DMS 273 treated with DMSO at 0.1 percent for 48 hours (cell line): ENCODE measurements around the gene WIPF3.

Experiments used
- DNase-seq: peaks from one replicate; lab custom pipeline; 2025; lab: John Stamatoyannopoulos, UW

Gene WIPF3

DNA sequence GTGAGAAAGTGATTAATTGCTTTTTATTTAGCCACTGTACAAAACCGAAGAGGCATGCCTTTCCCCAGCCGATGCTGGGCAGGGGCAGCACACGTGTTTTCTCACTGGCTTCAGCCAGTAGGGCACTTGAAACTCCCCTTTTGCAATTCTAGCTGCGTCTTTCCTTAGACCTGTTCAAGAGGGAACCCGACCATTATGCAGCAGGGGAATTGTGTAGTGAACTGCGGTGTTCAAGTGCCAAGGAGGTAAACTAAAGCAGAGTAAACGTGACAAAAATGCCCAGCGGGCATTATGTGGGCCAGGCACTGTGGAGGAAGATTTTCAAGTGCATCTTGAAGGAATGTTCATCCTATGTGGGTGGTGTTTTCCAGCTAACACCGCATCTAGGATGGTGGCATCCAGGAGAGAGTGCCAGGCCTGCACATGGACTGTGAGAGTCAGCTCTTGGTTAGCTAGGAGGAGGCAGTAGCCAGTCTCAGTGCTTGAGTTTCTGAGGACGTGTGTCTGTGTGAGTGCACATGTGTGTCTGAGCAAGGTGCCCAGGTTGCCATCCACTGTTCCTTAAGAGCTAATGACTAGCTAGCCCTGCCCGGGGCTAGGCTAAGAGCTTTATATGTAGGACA, 3.3 kb downstream of the WIPF3 start:
- no peak for DNase-seq

DNA sequence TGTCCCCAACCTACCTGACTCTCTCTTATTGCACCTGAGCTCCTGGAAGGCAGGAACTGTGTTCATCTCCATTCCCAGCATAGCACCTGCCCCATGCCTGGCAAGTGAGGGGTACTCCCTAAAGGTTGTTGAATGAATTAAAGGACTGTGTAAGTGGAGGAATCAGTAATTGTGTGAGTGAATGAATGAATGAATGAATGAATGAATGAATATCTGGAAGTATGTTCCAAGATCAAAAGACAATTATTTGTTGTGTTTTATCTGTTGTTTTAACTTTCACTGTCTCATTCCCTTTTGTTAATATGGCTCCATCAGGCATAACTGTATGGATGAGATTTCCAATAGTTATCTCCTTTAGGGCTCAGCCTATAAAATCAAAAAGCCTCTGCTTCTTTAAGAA, 4.0 kb downstream of the WIPF3 start:
- no peak for DNase-seq

DNA sequence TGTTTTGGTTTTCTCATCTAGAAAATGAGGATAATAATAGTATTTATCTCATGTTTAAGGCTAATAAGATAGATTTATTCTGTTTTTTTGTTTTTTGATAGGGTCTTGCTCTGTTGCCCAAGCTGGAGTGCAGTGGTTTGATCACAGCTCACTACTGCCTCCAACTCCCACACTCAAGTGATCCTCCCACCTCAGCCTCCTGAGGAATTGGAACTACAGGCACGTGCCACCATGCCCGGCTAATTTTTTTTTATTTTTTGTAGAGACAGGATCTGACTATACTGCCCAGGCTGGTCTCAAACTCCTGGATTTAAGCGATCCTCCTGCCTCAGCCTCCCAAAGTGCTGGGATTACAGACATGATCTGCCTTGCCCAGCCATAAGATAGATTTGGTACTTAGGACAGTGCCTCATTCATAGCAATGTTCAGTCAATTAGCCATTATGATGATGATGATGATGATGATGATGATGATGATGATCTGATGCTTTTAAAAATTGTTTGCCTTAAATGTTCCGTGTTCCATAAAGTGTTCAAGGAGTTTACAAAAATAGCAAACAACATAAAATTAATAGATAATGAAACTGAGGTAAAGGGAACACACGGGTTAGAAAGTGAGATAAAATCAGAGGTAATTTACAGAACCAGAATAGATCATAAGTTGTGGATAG, 4.6 kb downstream of the WIPF3 start:
- DNase-seq, result no peak

DNA sequence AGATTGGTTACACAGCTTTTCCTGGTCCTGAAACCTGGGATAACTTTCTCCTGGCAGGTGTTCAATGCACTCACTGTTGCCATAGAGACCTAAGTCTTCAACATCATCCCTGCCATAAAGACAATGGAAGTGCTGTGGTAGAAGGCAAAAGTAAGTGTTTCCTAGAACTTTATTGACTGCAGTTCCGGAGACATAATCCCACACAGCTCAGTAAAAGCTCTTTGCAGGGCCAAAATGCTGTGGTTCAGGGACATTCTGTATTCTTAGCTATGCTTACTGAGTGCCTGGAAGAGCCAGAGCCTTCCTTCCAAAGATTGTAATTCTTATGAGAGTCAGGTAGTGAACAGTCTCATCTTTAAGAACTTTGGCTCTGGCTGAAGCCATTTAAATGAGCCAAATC, 5.3 kb downstream of the WIPF3 start:
- DNase-seq, result no peak

DNA sequence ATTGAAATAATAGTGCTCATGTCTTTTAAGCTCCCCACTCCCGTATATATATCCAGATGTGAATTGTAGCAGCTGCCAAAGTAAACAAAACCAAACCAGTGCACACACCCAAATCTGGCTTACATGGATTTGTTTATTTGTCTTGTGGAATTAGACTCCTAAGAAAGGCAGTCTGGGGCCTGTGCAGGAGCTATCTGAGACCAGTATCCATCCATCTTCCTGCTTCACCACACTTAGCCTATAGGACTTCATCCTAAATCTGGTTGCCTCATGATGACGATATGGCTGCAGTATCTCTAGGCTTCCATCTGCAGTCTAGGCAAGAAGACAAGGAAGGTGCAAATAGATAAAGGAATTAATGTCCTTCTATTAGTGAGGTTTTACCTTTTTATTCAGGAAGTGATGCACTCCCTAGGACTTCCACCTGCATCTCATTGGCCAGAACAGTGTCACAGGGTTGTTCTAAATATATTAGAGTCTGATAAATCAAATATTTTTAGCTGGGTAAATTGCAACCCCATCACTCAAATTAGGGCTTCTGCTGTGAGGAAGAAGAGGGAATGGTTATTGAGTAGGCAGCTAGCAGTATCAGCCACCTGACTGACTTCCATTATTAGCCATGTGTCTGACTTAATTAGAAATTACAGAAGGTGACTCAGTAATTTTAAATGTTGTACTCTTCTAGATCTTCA, 6.0 kb downstream of the WIPF3 start:
- DNase-seq, result no peak

DNA sequence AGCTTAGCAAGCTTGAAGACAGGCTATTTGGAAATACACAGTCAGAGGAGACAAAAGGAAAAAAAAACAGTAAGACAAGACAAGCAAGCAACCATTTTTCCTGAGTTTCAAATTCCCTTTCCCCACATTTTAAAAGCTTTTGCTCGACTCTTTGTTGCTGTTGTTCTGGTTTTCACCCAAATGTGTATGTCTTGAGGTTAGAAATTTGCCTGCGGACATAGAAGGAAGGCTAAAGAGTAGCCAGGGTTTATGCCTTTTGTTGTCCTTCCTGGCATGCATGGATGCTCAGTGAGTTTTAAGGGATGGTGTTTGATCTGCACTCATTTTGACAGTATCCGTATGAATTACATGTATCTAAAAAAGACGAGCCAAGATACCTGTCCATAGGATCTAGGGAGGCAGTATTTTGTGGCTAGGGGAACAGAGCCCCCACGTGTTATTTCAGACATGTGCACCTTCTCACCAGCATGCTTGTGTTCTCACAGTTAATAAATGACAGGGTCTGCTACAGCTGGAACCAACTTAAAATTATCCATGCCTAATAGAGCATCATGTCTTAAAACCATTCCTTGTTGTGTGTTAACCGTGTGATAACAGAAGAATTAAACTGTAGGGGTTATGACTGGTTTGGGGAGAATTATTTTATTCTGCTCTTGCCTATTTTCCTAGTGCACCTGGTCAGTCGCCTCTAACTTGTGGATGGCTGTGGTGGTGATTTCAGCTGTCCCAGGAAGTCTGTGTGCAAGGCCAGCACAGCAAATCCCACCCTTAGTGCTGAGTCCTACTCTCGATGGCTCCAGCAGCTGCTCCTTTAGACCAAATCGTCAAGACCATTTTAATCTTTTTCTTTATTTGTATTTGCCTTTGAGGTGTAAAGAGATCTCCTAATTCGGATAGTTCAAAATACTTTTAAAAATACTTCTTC, 9.1 kb downstream of the WIPF3 start:
- DNase-seq, result no peak

DNA sequence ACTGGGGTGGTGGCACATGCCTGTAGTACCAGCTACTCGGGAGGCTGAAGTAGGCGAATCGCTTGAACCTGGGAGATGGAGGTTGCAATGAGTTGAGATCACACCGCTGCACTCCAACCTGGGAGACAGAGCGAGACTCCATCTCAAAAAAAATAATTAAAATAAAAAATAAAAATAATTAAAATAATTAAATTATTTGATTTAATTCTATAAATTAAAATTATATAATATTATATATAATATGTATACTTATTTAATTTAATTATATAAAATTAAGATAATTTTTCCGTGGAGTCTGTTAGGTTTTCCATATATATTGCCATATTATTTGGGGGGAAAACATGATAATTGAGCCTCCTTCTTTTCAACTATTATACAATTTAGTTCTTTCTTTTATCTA, 12.0 kb downstream of the WIPF3 start:
- DNase-seq, result no peak

DNA sequence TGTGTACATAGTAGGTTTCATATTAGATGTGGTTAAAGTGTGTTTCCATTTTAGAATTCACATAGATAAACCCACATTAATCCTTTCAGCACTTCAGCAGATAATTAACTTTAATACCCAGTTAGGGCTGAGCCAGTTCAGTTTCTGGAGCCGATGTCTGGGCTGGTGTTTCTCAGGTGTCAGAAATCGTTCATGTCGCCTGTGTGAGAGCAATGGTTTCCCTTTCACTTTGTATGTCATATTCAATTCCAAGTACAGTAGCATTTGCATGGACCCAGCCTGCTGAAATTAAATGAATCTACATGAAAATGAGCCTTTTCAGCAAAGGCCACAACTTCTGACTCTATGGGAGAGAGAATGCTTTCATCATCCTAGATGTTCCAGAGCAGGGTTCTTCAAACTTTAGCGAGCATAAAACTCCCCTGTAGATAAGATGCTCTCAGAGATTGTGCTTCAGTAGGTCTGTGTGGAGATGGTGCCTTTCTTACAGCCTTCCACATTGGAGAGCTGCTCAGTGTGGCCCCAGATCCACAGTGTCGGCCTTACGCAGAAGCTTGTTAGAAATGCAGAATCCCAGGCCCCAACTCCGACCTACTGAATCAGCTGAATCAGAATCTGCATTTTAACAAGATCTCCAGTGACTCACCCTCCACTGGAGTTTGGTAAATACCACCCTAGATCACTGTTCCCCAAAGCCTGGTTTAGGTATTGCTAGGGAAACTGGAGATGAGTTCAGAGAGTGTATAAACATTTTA, 19.6 kb downstream of the WIPF3 start:
- DNase-seq, result no peak

DNA sequence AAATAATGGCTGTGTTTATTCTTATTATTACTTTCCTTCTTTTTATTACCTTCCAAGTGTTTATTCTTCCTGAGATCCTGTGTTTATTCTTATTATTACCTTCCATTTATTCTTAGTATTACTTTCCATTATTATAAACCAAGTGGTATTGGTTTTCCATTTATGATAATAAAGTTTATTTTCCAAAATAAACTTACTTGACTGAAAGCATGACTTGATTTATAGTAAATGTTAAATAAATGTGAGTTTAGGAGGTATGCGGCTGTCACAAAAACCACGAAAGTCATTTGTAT, 20.2 kb downstream of the WIPF3 start:
- DNase-seq, result no peak

DNA sequence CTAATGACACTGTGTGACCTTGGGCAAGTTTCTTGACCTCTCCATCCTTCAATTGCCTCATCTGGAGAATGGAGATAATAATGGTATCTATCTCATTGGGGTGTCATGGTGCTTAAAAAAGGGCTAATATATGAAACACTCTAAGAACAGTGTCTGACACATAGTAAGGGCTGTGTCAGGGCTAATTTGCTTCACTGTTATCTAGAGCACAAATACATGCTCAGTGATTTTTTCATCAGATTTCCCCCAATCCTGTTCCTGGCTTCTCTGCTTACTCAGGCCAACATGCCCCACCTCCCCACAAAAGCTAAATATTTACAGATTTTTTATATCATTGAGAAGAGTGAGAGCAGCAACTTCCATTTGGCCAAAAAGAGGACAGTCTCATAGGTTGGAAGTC, 20.6 kb downstream of the WIPF3 start:
- DNase-seq, result no peak

DNA sequence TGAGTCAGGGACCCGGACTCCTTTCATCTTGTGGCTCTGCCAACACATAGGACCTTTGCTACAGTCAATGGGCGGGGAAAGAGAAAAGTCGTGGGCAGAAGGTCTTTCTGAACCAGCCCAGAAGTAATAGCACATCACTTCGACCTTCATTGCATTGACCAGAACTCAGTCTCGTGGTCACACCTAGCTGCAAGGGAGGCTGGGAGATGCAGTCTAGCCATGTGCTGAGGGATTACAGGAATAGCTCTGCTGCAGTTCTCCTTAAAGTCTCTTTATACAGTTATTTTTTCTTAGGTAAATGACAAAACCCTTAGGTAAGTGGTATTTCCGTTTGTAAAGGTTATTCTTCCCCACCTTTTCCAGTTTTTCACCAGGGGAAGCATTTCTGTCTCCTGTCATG, 25.4 kb downstream of the WIPF3 start:
- no peak for DNase-seq

DNA sequence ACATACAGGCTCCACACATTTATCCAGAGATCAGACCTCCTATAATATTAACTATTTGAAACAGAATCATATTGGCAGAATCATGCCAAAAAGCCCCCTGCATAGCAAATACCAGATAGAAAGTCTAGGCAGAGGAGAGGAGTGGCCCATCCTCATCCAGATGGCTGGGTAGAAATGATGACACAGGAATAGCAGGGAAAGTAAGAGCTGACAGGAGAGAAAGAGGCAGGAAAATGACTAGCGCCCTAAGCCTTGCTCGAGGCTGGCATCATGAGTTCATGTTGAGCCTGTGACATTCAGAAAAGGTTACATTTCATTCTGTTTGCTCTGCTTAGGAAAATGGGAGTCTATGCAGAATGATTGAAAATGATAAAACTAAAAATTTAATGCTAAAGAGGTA, 27.6 kb downstream of the WIPF3 start:
- DNase-seq, result no peak

DNA sequence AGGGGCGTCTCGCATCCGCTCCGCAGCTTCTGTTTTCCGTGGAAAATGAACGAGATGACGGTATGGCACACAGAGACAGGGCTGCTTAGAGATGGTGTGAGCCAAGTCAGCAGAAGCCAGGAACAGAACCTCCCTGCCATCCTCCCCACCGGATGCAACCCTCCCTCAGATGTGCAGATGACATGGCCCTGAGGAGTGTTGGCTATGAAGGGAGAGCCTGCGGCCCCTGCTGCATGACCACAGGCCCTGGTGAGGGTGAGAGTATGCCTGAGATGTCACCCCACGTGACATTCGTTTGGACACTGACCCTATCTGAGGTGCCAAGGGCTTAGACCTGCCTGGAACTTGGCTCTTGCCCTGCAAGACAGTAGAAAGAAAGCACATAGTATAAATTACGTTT, 29.4 kb downstream of the WIPF3 start:
- no peak for DNase-seq

DNA sequence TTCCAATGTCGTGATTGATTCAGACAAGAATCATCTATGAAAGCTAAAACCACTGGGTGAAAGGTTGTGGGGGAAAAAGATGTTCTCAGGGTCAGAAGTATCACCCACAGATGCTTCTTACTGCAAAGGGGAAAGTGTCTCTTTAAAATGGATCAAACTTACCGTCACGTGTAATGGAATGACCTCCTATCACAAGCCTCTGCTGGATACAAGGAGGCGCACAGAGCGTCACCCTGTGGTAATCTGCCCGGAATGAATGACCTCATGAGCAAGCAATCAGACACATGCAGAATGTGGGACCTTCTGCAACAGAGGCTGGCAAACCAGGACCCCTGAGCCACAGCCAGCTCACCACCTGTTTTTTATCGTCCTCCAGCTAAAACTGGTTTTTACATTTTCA, 33.0 kb downstream of the WIPF3 start:
- no peak for DNase-seq

DNA sequence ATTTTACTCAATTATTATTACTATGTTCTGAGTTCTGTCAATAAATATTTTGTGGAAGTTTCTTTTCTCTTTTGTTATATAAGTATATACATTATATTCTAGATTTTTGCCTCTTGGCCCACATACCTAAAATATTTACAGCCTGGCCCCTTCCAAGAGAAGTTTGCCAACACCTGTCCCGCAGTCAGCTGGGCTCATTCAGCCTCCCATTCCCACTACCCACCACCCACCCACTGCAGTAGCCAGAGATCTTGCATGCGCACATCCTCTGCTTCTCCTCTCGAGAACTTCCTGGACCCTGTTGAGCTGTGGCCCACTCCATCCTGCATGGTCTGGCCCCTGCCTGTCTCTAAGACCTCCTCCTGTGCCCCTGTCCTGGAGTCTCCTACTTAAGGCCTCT, 33.6 kb downstream of the WIPF3 start:
- no peak for DNase-seq

DNA sequence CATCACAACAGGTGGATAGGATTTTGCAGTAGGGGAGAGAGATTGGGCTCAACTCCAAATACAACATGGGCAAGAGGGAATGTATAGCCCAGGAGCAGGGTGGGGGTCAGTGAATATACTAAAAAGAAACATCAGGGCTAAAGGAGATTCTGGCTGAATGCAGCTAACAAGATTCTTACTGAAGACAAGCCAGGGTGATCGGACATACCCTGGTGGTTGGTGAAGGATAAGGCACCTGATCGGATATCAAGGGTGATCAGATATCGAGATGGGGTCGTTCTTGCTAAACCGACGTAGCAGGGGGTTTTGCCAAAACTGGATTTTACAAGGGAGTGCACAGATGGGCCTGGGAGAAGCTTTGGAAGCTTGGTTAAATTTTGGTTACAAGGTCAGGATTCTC, 34.4 kb downstream of the WIPF3 start:
- DNase-seq, result no peak

DNA sequence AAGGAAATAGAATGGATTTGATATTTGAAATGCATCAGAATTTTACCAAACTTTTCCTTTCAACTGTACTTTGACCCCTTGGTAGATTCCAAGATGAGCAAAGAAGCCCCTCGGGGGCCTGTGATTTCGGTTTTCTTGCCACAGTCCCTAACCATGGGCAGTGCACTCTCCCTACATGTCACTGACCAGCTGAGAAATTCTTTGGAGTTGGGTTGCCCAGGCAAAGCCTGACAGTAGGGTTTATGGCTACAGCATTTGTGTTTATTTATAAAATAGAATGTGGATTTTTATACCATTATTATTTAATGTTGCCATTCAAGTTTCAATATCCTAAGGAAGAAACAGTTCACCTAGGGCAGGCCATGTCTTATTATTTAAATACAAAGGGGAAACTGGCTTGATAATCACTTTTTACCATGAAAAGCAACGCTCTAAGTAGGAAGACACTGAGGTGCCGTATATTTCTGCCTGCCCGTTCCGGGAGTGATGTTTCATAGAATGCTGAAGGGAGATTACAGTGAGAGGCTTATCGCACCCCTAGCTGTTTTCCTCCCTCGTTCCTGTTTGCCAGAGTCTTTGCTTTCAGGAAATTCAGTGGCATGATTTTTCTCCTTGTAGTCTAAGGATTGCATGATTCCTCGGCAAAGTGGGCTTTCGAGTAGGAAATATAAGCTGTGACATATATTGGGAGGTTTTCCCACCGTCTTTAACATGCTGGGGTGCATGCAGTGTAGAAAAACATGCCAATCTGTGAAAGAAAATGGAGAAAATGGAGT, 35.8 kb downstream of the WIPF3 start:
- DNase-seq, result no peak

DNA sequence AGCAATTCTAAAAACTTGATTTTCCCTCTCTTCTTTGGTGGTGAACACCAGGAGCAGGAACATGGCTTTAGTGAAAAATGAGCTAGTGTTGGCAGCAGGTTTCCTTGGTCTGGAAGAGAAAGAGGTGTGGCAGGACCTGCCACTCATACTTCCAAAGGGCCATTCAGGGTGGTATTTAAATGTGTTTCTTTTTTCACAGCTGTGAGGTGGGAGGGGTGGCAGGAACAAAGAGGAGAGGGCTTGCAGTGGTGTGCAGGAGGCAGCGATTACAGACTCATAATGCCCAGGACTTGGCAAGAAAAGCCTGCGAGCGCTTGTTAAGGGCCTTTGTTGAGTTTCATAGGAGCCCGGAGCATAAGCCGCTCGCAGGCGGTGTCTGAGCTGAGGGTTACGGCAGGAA, 36.8 kb downstream of the WIPF3 start:
- no peak for DNase-seq

DNA sequence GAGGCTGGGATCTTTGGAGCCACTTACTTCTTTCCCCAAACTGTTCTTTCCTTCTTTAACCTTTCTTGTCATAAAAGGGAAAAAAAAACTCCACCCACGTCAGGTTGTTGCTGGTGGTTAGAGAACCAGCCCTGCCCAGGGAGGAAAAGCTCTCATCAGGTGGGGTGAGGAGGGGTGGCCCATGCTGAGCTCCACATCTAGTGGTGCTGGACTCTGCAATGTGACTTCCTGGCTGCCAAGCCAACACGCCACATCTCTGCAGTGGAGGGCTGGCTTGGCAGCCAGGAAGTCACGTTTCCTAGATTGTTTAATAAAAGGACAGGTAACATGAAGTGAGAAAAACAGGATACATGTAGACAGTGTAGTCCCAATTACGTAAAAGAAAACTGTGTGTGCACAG, 37.4 kb downstream of the WIPF3 start:
- DNase-seq, result no peak

DNA sequence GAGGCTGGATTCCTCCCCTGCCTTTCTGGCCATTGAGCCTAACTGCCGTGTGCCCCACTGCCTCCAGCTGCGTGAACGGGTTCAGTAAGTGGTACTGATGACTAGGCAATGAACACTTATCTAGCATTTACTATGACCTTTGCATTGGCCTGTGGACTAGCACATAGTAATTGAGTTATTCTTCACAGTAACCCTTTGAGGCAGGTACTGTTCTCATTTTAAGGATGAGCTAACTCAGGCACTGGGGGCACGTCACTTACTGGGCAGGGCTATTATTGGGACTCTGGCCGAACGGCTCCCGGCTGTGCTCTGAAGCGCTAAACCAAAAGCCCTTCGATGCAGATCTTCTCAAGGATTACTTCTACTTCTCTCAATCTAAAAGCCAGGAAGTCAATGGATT, 38.3 kb downstream of the WIPF3 start:
- no peak for DNase-seq

DNA sequence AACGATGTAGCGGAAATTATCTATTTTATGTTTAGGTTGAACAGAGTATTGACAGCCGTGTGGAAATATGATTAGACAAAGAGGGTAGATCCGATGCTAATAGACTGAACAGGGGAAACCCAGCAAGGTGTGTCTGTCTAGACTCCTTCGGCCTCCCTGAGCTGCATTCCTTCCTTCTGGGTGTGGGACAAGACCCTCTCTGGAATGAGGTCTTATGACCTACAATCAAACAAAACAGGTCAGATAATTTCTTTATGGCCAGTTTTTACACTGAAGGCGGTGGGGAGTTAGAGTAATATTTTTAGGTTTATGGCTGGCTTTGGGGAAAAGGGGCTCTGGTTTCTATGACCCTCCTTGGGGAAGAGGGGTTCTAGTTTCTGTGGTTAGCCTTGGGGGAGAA, 41.2 kb downstream of the WIPF3 start:
- DNase-seq, result no peak
